T-helper 1 cell treated with Interleukin-12 subunit alpha and Interleukin-12 subunit beta and Interleukin-4 antibody, amounts not matched to agents 30 μg/mL and 1 μg/mL, for 36 hours (primary cell): Measurements from ENCODE around the gene CEP41.
"Not testable (repeated sequence)": the region's sequence is repeated elsewhere in the genome, so short reads cannot be mapped to it uniquely, and the experiment has no call there.

Source experiments
- H3K27ac Mint-ChIP-seq: one replicate; pipeline ENCODE4 v1.8.0; 2021; ENCODE audit warnings: mild to moderate bottlenecking, mixed read lengths
- H3K27me3 Mint-ChIP-seq: one replicate; pipeline ENCODE4 v1.8.0; 2021; ENCODE audit warnings: low read depth, mixed read lengths
- H3K36me3 Mint-ChIP-seq: one replicate; pipeline ENCODE4 v1.8.0; 2021; ENCODE audit warnings: low read depth, mixed read lengths
- H3K4me1 Mint-ChIP-seq: one replicate; pipeline ENCODE4 v1.8.0; 2021; ENCODE audit warnings: low read depth, mixed read lengths
- H3K4me3 Mint-ChIP-seq: one replicate; pipeline ENCODE4 v1.8.0; 2021; ENCODE audit warnings: mild to moderate bottlenecking, moderate library complexity, mixed read lengths
- H3K9me3 Mint-ChIP-seq: one replicate; pipeline ENCODE4 v1.8.0; 2021; ENCODE audit warnings: mixed read lengths

Gene CEP41

GRCh38 chr7:130475776-130476175, 35.0 kb upstream of the CEP41 start:
- Mint-ChIP-seq H3K9me3 (peaks cover 4% of the 10 kb centered on the region), H3K36me3 (no peaks in the 10 kb centered on the region), H3K4me3 (no peak overlapping the region), H3K27ac (no peak overlapping the region), H3K27me3 (peaks cover 15% of the 10 kb centered on the region), H3K4me1 (no peaks in the 10 kb centered on the region)

- Mint-ChIP-seq H3K27me3 (peaks cover 15% of the 10 kb centered on the region), H3K36me3 (no peaks in the 10 kb centered on the region), H3K9me3 (no peaks in the 10 kb centered on the region), H3K4me1 (no peaks in the 10 kb centered on the region), H3K4me3 (no peak overlapping the region), H3K27ac (no peak overlapping the region)
Observed at GRCh38 chr7:130473876-130474275, 33.1 kb upstream of the CEP41 start.

- Mint-ChIP-seq H3K27me3 (peaks cover 15% of the 10 kb centered on the region), H3K27ac (no peak overlapping the region), H3K36me3 (no peaks in the 10 kb centered on the region), H3K4me3 (no peak overlapping the region), H3K4me1 (no peaks in the 10 kb centered on the region), H3K9me3 (no peaks in the 10 kb centered on the region)
Observed at GRCh38 chr7:130473289-130473688, 32.5 kb upstream of the CEP41 start.

GRCh38 chr7:130471974-130472373, 31.2 kb upstream of the CEP41 start:
- Mint-ChIP-seq H3K4me3 (no peak overlapping the region), H3K27me3 (peaks cover 15% of the 10 kb centered on the region), H3K4me1 (no peaks in the 10 kb centered on the region), H3K36me3 (no peaks in the 10 kb centered on the region), H3K9me3 (no peaks in the 10 kb centered on the region), H3K27ac (no peak overlapping the region)

- no peaks in the 10 kb centered on the region for H3K36me3 Mint-ChIP-seq
- no peaks in the 10 kb centered on the region for H3K9me3 Mint-ChIP-seq
- no peak overlapping the region for H3K27ac Mint-ChIP-seq
- H3K27me3 Mint-ChIP-seq, result peaks cover 14% of the 10 kb centered on the region
- no peaks in the 10 kb centered on the region for H3K4me1 Mint-ChIP-seq
- H3K4me3 Mint-ChIP-seq, result no peak overlapping the region
Observed at GRCh38 chr7:130468612-130469011, 27.8 kb upstream of the CEP41 start.

GRCh38 chr7:130463553-130464434, 23.0 kb upstream of the CEP41 start:
- Mint-ChIP-seq H3K36me3 (peaks cover 1% of the 10 kb centered on the region), H3K4me1 (peaks cover 2% of the 10 kb centered on the region), H3K9me3 (peaks cover 22% of the 10 kb centered on the region), H3K27ac (no peak overlapping the region), H3K4me3 (no peak overlapping the region), H3K27me3 (peaks cover 4% of the 10 kb centered on the region)

- Mint-ChIP-seq H3K9me3 (peaks cover 28% of the 10 kb centered on the region), H3K36me3 (peaks cover 6% of the 10 kb centered on the region), H3K27me3 (peaks cover 4% of the 10 kb centered on the region), H3K4me3 (no peak overlapping the region), H3K4me1 (peaks cover 6% of the 10 kb centered on the region), H3K27ac (no peak overlapping the region)
Observed at GRCh38 chr7:130461272-130461671, 20.5 kb upstream of the CEP41 start.

GRCh38 chr7:130458257-130458656, 17.4 kb upstream of the CEP41 start:
- H3K27ac Mint-ChIP-seq, result no peak overlapping the region
- H3K4me1 Mint-ChIP-seq, result peaks cover 6% of the 10 kb centered on the region
- no peaks in the 10 kb centered on the region for H3K27me3 Mint-ChIP-seq
- peaks cover 6% of the 10 kb centered on the region for H3K36me3 Mint-ChIP-seq
- no peak overlapping the region for H3K4me3 Mint-ChIP-seq
- peaks cover 28% of the 10 kb centered on the region for H3K9me3 Mint-ChIP-seq

- no peak overlapping the region for H3K4me3 Mint-ChIP-seq
- H3K36me3 Mint-ChIP-seq, result peaks cover 6% of the 10 kb centered on the region
- peaks cover 18% of the 10 kb centered on the region for H3K9me3 Mint-ChIP-seq
- peaks cover 6% of the 10 kb centered on the region for H3K4me1 Mint-ChIP-seq
- H3K27me3 Mint-ChIP-seq, result no peaks in the 10 kb centered on the region
- no peak overlapping the region for H3K27ac Mint-ChIP-seq
Observed at GRCh38 chr7:130454959-130455358, 14.1 kb upstream of the CEP41 start.

- Mint-ChIP-seq H3K4me1 (no peaks in the 10 kb centered on the region), H3K4me3 (no peak overlapping the region), H3K27me3 (no peaks in the 10 kb centered on the region), H3K9me3 (peaks cover 6% of the 10 kb centered on the region), H3K36me3 (peaks cover 2% of the 10 kb centered on the region), H3K27ac (no peak overlapping the region)
Observed at GRCh38 chr7:130452951-130453350, 12.1 kb upstream of the CEP41 start.

GRCh38 chr7:130451344-130451743, 10.5 kb upstream of the CEP41 start:
- H3K9me3 Mint-ChIP-seq, result peaks cover 11% of the 10 kb centered on the region
- H3K4me1 Mint-ChIP-seq, H3K27me3 Mint-ChIP-seq, H3K27ac Mint-ChIP-seq, H3K36me3 Mint-ChIP-seq, H3K4me3 Mint-ChIP-seq: not testable (repeated sequence)

GRCh38 chr7:130446259-130446658, 5.4 kb upstream of the CEP41 start:
- peaks cover 11% of the 10 kb centered on the region for H3K9me3 Mint-ChIP-seq
- H3K27me3 Mint-ChIP-seq, result no peaks in the 10 kb centered on the region
- H3K27ac Mint-ChIP-seq, result no peak overlapping the region
- H3K36me3 Mint-ChIP-seq, result peaks cover 4% of the 10 kb centered on the region
- no peak overlapping the region for H3K4me3 Mint-ChIP-seq
- peaks cover 20% of the 10 kb centered on the region for H3K4me1 Mint-ChIP-seq

- Mint-ChIP-seq H3K9me3 (peaks cover 11% of the 10 kb centered on the region), H3K36me3 (peaks cover 10% of the 10 kb centered on the region), H3K27ac (no peak overlapping the region), H3K27me3 (no peaks in the 10 kb centered on the region), H3K4me1 (peaks cover 27% of the 10 kb centered on the region), H3K4me3 (no peak overlapping the region)
Observed at GRCh38 chr7:130444751-130445407, 4.1 kb upstream of the CEP41 start.

- Mint-ChIP-seq H3K9me3 (peaks cover 11% of the 10 kb centered on the region), H3K4me3 (no peak overlapping the region), H3K36me3 (peaks cover 10% of the 10 kb centered on the region), H3K4me1 (peaks cover 29% of the 10 kb centered on the region), H3K27me3 (no peaks in the 10 kb centered on the region), H3K27ac (no peak overlapping the region)
Observed at GRCh38 chr7:130444234-130444633, 3.4 kb upstream of the CEP41 start.

GRCh38 chr7:130442601-130443000, 1.8 kb upstream of the CEP41 start:
- peaks cover 33% of the 10 kb centered on the region for H3K4me1 Mint-ChIP-seq
- H3K27ac Mint-ChIP-seq, result no peak overlapping the region
- no peaks in the 10 kb centered on the region for H3K27me3 Mint-ChIP-seq
- H3K4me3 Mint-ChIP-seq, result no peak overlapping the region
- peaks cover 11% of the 10 kb centered on the region for H3K36me3 Mint-ChIP-seq
- peaks cover 2% of the 10 kb centered on the region for H3K9me3 Mint-ChIP-seq
